Measurements from ENCODE around the gene ADAM12.

The ADAM12 gene, protein sequence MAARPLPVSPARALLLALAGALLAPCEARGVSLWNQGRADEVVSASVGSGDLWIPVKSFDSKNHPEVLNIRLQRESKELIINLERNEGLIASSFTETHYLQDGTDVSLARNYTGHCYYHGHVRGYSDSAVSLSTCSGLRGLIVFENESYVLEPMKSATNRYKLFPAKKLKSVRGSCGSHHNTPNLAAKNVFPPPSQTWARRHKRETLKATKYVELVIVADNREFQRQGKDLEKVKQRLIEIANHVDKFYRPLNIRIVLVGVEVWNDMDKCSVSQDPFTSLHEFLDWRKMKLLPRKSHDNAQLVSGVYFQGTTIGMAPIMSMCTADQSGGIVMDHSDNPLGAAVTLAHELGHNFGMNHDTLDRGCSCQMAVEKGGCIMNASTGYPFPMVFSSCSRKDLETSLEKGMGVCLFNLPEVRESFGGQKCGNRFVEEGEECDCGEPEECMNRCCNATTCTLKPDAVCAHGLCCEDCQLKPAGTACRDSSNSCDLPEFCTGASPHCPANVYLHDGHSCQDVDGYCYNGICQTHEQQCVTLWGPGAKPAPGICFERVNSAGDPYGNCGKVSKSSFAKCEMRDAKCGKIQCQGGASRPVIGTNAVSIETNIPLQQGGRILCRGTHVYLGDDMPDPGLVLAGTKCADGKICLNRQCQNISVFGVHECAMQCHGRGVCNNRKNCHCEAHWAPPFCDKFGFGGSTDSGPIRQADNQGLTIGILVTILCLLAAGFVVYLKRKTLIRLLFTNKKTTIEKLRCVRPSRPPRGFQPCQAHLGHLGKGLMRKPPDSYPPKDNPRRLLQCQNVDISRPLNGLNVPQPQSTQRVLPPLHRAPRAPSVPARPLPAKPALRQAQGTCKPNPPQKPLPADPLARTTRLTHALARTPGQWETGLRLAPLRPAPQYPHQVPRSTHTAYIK

DNA sequence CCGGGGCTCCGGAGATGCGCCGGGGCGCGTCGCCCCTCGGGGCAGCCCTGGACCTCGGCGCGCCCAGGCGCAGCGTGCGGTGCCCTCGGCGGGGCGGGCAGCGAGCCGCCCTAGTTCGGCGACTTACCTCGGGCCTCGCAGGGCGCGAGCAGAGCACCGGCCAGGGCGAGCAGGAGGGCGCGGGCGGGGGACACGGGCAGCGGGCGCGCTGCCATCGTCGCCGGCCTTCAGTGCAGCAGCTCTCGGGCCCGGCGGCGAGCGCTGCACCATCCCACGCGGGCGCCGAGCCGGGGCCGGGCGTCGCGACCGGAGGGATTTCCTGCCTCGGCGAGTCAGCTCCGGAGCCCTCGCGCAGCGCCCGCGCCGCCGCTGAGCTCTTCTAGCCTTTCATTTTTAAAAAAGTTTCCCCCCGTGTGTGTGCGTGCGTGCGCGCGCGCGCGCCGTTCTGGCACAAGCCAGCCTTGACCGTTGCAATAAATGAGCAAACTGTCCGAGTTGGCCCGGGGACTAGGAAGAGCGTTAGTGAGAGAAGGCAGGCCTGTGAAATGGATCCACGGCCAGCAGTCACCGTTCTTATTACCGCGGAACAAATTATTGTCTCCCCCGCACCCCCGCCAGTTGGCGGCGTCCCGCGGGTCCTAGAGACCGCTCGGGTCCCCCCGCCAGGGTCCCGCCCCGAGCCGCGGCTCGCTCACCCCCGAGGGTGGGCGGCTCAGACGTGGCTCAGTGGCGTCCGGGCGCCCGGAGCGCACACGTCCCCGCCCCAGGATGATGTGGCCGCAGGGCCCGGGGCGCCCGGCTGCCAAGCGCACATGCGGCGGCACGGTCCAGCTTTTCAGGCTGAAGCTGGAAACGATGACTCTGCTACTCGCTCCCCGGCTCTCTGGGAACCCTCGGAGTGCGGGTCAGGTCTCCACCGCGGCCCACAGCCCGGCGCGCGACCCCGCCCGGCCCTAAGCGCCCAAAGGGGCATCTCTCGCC lies at the start of gene ADAM12:
TSS of gene ADAM12 (minus strand) at position 547 of the 981 bp plus-strand sequence. CDS start at position 215, 332 bp downstream.
- no peak for DNase-seq

DNA sequence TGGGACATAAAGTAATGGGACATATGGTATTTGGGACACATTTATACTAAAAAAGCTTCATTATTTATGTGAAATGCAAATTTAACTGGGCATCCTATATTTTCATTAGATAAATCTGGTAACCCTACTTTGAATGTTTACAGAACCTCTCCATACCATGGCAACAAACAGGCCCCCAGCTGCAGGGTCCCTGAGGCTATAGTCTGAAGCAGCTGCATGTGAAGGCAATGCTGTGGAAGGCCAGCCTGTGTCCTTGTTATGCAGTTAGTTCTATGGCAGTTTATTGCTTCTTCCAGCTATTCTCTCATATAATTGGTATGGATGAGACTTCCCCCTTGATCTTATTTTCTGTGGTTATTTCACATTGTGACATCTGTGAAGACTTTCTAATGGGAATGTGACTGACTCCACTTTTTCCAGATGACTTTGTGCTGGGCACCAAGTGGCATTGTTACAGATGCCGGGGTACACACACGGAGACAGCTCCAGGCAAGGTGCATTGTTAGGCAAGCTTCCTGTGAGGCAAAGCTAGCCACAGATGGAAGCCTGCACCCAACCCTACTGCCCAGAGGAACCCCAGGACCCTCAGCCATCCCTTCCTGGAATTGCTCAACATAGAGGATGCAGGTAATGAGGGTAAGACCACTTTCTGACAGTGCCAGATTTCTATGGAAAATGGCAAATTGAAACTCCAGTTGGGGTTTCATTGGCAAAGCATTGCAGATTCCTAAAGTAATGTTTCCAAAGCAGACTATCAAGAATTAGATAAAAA lies 49.5 kb upstream of the ADAM12 start:
- no peak for DNase-seq

DNA sequence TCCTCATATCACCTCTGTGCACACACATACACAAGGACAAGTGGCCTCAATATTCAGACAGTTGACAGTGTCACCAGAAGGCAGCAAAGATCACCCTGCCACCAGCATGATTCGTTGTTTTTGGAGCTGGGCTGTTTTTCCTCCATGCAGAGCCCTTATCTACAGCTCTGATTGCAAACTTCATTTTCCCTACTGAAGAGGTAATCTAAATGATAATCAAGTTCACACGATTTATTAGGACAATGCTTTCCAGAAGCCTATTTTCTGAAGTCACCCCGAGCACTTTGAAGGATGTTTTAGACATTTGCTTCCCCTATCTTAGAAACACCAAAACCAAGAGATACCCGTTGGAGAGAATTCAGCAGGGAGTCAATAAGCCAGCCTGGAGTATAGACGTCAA lies 46.0 kb upstream of the ADAM12 start:
- no peak for DNase-seq

DNA sequence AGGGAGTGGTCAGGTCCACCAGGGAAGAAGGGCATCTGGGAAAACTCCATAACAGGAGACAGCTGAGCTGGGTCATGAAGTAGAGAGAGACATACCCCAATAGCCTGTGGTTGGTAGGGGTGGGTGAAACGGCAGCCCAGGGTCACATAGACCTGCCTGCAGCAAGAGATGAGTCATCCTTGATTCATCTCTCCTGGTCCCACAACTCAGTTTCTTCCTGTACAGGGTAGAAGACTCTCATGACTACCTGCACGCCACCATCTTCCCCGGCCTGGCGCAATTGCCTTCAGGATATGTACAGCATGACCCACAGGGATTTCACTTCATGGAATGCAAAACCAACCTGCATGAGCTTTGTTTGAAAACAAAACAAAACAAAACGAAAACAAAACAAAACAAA lies 45.1 kb upstream of the ADAM12 start:
- no peak for DNase-seq

DNA sequence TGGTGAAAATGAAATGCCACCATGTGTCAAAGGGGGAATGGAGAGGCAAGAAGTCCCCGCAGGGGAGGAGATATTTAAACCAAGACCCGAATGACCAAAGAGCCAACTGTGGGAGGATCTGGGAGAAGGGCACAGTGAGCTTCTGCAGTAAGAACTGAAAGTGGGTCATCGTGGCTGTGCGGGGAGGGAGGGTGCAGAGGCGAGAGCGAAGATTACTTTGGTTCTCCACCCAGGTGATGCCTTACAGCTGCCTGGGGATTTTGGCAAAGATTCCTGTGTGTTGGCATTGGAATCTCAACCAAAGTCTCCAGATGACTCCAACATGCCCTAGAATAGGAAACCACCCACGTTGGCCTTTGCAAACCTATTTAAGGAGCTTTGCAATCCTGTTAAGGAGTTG lies 44.2 kb upstream of the ADAM12 start:
- no peak for DNase-seq

DNA sequence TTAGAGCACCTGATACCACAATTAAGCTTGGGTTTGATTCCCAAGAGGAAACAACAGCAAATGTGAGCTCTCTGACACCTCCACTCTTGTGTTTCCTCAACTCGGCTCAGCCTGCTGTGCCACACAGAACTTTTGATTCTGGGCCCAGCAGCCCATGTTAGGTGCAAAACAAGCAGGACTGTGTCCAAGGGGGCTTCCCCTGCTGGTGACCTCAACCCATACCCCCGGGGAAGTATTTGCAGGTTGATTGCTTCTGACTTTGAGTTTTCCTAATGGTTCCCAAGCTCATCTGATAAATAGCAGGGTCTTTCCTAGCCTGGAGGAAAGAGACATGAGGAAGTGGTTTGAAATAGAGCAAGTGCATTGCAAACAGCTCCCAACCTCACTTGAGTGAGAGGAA lies 43.5 kb upstream of the ADAM12 start:
- no peak for DNase-seq

DNA sequence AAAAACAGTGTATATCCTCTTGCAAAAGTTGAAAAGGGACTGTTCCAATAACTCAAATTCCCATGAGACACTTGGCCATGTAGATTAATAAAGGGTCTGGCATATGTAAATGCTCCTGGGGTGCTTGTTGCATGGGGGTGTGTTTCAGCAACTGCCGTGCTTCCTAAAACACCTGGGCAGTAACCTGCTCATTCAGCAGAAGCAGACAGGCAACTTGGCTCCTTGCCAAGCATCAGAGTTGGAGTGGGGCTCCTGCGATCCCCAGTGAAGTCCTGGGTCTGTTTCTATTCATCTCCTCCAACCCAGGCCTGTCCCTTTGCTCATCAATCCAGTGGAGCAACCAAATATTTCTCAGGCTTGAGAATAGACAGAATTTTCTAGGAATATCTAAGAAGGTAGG lies 42.2 kb upstream of the ADAM12 start:
- no peak for DNase-seq

DNA sequence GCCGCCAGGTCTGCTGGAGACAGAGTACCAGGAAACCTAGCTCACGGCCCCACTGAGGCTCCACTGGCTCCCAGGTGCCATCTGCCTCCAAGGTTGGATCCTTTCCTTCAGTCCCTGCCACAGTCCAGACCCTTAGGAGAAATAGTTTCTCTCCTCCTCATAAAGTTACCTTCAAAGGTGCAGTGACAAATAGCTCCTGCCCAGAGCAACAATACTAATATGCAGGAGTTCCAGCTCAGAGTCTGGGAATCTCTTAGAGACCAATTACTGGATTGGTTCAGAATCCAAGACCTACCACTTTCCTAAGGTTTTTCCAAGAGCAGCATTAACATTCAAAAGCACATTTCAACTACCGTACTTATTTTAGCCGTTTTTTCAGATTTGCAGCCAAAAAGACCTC lies 41.0 kb upstream of the ADAM12 start:
- no peak for DNase-seq

DNA sequence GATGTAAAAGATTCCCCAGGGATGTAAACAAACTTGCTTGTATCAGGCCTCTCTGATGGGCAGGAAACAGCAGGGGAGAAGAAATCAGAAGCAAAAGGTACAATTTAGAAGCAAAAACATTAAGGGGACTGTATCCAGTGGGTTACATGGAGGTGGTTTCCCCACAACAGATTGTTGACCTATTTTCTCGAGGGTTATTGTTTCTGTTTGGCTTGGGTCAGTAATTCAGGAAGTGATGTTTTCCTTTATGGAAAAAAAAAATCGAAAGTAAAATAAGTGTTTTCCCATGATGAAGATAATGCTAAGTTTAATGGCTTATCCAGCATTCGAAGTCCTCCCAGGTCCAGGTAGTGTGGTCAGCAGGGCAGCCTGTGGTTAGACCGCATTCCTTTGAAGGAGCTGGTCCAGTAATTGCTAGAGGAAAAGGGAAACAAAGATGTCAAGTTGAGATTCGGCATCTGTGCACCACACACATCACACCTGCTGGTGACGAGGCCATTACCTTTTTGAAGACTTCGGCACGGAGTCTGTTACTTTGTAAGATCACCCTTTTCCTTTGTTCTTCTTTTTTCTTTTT lies 37.3 kb upstream of the ADAM12 start:
- no peak for DNase-seq

DNA sequence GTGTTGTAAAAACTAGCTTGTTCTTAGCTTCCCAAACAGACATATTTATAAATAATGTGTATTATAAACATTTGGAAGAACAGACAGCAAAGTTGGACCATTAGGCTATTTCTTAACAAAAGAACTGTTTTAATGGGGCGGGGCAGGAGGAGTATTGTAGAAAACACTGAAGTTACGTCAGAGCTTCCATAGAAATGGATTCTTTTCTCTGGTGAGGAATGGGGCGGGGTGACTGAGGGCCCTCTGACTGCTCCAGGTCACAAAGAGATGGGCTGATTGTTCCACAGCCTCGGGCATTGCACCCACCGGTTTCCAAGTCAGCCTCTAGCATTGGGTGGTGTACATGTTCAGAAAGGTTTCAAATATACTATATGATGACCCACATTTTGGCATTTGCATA lies 36.8 kb upstream of the ADAM12 start:
- DNase-seq = no peak

DNA sequence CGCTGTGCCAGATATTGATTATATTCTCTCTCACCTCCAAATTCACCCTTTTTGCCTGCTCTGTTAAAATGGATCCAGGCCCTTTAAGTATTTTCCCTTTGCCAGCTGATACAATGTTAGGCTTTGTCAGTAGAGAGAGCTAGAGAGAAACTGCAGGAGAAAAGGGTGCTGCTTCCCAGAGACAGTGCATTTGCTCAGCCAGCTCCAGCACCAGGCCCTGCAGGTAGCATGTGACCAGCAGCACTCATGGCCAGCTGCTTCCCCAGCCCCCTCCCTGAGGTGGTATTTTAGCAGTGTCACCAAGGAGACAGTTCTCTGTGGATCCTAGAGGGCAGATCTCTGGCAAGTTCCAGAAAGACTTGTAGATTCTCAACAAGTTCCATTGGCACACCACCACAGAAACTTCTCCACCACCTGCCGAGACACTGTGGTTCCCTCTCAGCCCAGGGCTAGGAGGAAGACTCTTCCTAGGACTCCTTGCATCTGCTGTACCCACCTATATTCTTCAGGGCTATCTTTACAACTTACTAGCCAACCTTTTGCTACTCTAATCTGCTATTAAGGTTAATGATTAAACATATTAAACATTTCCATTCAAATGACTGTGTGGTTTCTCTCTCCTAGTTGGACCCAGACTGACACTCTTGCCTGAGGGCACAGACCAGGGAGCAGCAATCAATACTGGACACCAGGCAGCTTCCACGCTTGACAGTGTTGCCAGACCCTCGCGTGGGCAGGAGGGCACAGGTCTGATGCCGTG lies 35.6 kb upstream of the ADAM12 start:
- no peak for DNase-seq

DNA sequence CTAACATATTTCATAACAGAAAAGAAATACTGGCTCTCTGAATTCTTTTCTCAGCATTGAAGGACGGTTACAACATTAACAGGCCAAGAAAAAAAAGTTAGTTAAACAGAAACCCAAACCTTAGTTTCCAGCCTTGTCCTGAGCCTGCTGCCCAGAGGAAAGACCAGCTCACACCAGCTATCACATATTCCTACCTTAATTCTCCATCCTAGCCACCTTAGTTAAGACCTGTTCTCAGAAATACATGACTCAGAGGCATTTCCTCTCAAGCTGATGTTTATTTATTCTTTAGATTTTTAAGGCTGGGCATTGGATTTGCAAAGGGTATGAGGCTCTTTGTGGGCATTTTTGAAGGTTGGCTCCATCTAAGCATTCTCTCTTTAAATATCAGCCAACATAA lies 34.3 kb upstream of the ADAM12 start:
- no peak for DNase-seq

DNA sequence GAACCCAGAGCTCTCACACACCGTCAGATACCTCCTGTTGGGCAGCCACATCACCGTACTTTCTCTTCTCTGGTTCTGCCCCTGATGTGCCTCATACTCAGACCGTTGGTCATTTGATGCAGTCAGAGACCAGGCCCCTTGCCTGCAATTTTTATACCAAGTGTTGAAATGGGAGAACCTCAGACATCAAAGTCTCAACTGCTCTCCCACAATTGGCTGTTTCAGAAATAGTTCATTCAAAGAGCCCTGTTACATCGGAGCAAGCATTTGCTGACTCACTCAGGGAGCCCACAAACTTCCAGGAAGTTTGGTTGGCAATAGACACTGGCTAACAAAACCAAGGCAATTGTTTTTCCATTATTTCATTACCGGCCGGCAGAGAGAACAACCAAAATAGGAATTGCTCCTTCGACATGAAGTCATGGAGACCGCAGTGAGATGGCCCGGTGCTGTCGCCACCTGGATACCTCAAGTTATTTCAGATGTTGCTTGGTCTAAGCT lies 33.5 kb upstream of the ADAM12 start:
- no peak for DNase-seq

DNA sequence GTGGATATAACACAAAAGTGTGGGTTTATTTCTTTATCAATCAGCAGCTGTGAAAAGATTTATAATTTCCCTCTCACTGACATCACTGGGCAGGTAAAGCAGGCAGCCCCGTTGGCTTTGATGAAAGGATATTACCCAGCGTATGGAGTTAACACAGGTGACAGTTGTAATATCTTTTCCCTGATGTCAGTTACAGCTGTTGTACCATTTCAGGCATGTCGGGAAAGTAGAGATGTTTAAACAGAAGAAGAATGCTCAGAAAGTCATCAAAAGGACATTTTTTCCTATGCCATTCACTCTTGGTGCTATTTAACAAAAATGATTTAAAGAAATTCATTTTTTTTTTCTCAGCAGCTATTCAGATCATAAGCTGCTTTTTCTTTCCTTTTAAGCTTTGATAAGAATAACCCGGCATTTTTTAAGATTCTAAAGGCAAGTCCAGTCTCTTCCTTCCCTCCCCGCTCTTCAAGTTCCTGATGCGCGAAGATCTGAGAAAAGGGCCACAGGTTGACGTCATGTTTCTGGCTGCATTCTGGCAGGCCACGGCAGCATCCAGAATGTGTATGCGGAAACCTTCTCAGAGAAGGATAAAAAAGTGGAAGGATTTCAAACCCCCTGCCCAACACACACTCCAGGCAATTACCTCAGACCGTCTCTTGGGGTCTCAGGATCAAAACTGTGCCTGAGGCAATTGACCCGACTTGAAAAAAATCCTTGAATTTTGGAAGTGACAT lies 32.5 kb upstream of the ADAM12 start:
- no peak for DNase-seq

DNA sequence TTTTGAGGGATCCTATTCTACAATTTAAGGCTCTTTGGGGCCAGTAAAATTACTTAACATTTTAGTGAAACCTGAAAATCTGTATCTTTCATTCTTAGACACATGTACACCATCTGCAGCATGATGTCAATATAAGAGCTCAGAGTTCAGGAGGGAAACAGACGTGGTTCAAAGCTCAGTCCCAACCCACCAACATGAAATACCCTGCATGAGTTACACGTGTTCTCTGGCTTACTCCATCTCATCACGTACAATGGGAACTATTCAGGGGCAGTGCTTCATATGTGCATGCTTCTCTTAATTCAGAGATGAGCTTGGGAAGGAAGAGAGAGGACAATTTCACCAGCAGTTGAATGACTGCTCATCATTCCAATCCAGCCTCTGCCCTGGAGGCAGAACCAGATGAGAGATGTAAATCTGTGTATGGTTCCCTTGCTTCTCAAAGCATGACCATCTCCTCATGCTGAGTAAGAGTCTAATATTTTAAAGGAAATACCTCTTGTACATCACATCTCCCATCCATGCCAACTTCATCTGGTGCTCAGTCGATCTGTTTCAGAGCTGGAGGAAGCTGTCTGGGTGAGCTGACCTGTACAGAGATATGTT lies 29.0 kb upstream of the ADAM12 start:
- no peak for DNase-seq

DNA sequence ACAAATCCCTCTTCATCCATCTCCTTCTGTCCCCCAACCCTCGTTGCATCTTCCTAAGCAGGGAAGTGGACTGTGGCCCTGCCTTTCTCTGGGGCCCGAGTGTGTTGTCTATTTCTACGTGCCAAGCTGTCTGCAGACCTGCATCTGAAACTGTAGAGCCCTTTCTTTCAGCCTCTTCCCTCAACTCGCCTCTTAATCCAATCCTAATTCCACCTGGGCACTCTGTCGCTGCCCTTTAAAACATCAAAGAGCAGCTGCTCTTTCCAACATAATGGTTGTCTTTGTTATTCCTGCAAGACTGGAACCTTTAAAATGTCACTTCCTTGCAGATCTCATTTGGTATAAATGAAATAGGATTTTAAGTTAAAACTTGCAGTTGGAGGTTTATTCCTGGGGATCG lies 21.5 kb upstream of the ADAM12 start:
- no peak for DNase-seq

DNA sequence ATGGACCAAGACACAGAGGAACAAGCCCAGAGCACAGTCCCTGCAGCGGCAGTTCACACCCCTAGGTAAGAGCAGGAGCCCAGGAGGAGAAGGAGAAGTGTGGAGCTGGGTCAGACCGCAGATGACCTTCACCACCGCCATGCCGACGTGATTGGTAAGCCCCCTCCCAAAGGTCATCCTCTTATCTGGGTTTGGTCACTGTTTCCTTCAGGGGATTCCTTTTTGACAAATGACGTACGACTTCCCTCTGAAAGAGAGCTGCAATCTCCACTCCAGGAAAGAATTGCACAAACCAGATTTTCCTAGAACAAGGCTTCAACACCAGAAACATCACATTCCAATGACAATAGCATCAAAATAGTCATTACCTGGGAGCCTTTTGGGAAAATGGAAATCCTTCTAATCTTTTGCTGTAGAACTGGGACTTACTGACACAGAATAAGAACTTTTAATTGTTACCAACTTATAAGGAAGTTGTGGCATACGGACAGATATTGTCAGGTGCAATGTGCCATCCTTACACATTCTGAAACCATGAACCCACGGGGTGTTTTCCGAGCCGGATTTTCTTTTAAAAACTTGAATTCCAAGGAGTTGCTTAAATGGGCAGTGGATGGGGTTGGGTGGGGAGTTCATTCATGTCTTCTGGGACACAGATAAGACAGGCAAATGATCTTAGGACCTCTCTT lies 20.8 kb upstream of the ADAM12 start:
- DNase-seq = no peak

DNA sequence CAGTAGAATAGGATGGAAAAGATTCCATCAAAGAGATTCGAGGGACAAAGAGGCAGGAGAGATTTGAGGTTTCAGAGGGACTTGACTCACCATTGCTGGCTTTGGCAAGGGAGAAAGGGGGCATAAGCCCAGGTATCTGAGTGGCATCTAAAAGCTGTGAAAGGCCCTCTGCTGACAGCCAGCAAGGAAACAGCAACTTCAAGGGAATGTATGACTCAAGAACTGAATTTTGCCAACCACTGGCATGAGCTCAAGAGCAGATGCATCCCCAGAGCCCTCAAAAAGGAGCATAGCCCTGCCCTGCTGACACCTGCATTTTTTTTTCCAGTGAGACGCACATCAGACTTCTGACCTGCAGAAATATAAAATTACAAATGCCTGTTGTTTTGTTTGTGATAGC lies 19.6 kb upstream of the ADAM12 start:
- no peak for DNase-seq

DNA sequence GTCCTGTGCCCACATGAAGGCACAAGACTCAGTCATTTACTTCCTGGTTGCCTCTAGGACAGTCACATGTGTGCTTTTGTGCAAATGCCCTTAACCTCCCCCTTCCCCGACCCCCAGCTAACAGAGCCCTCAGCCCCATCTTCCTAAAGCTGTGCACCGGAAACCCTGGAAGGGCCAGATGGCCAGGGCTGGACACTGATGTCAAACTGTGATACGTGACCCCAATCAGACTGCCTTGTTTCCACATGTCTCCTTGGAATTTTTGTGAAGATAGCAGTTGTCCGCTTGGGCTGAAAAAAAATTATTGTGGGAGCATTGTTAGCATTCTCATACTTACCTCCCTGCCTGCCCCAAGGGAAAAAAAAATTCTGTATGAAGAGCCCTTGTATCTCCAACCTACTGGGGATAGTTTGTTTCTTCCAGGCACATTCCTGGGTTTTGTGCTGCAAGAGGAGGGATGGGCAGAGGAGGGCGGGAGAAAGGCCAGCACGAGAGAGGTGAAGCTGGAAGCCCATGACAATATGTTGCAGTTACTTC lies 17.0 kb upstream of the ADAM12 start:
- no peak for DNase-seq

Measured in CD4-positive, alpha-beta T cell treated with Interferon alpha-2 for 1 hour (primary cell).